Keratinocyte (primary cell): Measurements from ENCODE around the gene GRIK2.

Experiments
- CTCF ChIP-seq, 3 experiments: IDR thresholded peaks in 1 of 3; conservative IDR thresholded peaks in 1 of 3; optimal IDR thresholded peaks in 1 of 3; 2 replicates in 2 of 3; 3 replicates in 1 of 3; pipeline versions ENCODE3 to v1.5.1; 2011; ENCODE audit warnings: low read length in 3 of 3, mild to moderate bottlenecking in 3 of 3, moderate library complexity in 2 of 3, control low read depth in 1 of 3, inconsistent platforms in 1 of 3; ENCODE audit not compliant: insufficient read depth in 2 of 3; ENCODE audit errors: extremely low read depth in 1 of 3
- EZH2 ChIP-seq: IDR thresholded peaks from one replicate; pipeline ENCODE4 v1.6.1; 2012; ENCODE audit warnings: inconsistent platforms, mild to moderate bottlenecking, low read length, moderate library complexity

DNA sequence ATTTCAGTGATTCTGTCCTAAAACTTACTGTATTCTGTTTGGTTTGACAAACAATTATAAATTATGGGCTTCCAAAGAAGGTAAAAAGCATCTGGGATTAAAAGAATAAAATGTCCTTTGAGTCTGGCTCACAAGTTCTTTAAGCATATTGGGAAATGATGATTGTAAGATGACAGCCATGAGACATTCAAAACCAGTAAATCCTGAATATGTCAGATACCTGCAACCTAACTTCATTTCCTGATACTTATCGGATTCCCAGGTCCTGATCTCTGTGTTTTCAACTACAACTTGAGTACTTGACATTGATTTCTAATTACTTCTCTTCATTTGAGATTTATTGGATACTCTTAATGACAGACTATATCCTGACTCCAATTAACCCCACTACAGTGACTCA, 446.6 kb downstream of the GRIK2 start:
- no peak for TF ChIP-seq EZH2
- no peak for TF ChIP-seq CTCF (optimal IDR thresholded peaks at IDR 0.05 in 1 of 3, IDR thresholded peaks at IDR 0.05 in 1 of 3, conservative IDR thresholded peaks at IDR 0.05 in 1 of 3; ENCODE audit: extremely low read depth in 1 of 3, insufficient read depth in 2 of 3, low read length in 3 of 3)
